ENCODE data around the gene SHMT1.
"Not testable (repeated sequence)": the region's sequence is repeated elsewhere in the genome, so short reads cannot be mapped to it uniquely, and the experiment has no call there.

DNA sequence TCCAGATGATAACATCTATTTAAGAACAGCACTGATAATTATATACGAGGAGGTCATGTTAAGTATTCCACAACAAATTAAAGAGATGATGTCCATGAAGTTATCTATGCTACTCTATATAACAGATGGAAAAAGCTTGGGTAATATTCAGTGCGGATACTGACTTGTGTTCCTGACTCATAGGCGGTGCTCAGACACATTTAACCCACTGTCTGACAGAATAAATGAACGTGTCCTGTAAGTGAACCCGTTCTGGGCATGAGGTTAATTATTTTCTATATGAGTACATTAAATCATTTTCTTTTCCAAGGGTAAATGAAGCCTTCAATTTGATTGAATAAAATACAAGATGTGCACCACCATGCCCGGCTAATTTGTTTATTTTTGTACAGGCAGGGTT, 46.0 kb upstream of the SHMT1 start:
- not testable (repeated sequence) for TF ChIP-seq EZH2 (IDR thresholded peaks at IDR 0.05; ENCODE audit: borderline replicate concordance, low read depth, low read length, severe bottlenecking)
- TF ChIP-seq, protein P1, sequence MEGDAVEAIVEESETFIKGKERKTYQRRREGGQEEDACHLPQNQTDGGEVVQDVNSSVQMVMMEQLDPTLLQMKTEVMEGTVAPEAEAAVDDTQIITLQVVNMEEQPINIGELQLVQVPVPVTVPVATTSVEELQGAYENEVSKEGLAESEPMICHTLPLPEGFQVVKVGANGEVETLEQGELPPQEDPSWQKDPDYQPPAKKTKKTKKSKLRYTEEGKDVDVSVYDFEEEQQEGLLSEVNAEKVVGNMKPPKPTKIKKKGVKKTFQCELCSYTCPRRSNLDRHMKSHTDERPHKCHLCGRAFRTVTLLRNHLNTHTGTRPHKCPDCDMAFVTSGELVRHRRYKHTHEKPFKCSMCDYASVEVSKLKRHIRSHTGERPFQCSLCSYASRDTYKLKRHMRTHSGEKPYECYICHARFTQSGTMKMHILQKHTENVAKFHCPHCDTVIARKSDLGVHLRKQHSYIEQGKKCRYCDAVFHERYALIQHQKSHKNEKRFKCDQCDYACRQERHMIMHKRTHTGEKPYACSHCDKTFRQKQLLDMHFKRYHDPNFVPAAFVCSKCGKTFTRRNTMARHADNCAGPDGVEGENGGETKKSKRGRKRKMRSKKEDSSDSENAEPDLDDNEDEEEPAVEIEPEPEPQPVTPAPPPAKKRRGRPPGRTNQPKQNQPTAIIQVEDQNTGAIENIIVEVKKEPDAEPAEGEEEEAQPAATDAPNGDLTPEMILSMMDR (IDR thresholded peaks at IDR 0.05; ENCODE audit: borderline replicate concordance, extremely low read depth, low read length, poor library complexity, severe bottlenecking): not testable (repeated sequence)
